Mammary epithelial cell (primary cell): Measurements from ENCODE around the gene DNMBP.

Source experiments
- EZH2 ChIP-seq: IDR thresholded peaks from 2 replicates; pipeline ENCODE4 v1.6.1; 2012; ENCODE audit warnings: low read length, inconsistent platforms, borderline replicate concordance
- TF ChIP-seq, protein P1 (sequence below), 2 donors: IDR thresholded peaks in 1 of 2; conservative IDR thresholded peaks in 1 of 2; 2 replicates each; pipeline ENCODE4 v1.5.1; 2011 to 2012; ENCODE audit warnings: inconsistent platforms in 2 of 2, low read length in 2 of 2, mild to moderate bottlenecking in 2 of 2, control low read depth in 1 of 2, low read depth in 1 of 2; ENCODE audit not compliant: insufficient read depth in 1 of 2; ENCODE audit errors: extremely low read depth in 1 of 2

- TF ChIP-seq, protein P1, sequence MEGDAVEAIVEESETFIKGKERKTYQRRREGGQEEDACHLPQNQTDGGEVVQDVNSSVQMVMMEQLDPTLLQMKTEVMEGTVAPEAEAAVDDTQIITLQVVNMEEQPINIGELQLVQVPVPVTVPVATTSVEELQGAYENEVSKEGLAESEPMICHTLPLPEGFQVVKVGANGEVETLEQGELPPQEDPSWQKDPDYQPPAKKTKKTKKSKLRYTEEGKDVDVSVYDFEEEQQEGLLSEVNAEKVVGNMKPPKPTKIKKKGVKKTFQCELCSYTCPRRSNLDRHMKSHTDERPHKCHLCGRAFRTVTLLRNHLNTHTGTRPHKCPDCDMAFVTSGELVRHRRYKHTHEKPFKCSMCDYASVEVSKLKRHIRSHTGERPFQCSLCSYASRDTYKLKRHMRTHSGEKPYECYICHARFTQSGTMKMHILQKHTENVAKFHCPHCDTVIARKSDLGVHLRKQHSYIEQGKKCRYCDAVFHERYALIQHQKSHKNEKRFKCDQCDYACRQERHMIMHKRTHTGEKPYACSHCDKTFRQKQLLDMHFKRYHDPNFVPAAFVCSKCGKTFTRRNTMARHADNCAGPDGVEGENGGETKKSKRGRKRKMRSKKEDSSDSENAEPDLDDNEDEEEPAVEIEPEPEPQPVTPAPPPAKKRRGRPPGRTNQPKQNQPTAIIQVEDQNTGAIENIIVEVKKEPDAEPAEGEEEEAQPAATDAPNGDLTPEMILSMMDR (conservative IDR thresholded peaks at IDR 0.05 in 1 of 2, IDR thresholded peaks at IDR 0.05 in 1 of 2; ENCODE audit: extremely low read depth in 1 of 2, insufficient read depth in 1 of 2, low read depth in 1 of 2, low read length in 2 of 2) = peak; percentile 95 to 96
- TF ChIP-seq EZH2 = no peak
These were observed 36.3 kb upstream of the DNMBP start for GRCh38 chr10:100046021-100046486.
